ENCODE results near the gene AGTRAP.

The AGTRAP gene

DNA sequence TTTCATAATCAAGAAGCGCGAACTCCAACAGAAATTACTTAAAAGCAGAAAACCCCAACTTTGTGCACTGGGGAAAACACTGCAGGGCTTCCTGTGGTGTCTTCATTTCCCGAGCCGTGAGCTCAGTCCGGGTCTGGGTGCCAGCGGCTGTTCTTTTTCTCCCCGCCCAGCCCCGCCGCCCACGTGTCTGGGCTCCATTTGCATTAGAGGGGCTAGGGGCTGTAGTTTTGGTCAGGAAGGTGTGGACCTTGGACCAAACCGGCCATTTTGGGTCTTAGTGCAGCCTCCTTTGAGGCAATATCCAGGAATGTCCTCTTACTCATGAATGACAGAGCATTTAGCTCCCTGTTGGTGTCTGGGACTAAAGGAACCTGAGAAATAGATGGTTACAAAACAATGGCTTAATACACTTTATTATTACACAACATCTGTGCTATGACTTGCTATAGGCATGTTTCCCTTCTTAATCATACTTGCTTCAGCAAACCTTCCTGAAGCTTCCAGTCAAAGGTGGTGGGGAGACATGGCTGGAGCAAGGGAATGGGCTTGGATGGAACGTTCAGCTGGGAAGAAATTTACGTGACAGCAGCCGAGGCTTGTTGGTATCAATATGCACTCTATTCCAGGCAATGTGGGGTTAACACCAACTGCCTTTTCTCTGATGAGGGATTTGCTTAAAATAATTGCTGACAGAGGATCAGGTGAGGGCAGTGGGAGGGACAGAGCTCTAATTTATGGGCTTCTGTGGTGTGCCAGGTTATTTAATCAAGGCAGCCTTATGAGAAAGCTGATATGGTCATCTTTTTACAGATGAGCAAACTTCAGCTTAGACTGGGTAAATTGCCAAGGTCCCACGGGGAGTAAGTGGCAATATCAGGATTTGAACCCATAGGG, 1.1 kb downstream of the AGTRAP start:
- peak; percentile 97 for DNase-seq

- DNase-seq: no peak
These were observed 2.2 kb downstream of the AGTRAP start for GRCh38 chr1:11738096-11738495.

GRCh38 chr1:11738783-11739182, 2.8 kb downstream of the AGTRAP start:
- peak; percentile 66 to 74 for DNase-seq

GRCh38 chr1:11740258-11741192, 4.6 kb downstream of the AGTRAP start:
- peak; percentile 69 to 77 for DNase-seq

GRCh38 chr1:11741482-11741881, 5.5 kb downstream of the AGTRAP start:
- DNase-seq: no peak

GRCh38 chr1:11741919-11742558, 6.1 kb downstream of the AGTRAP start:
- no peak for DNase-seq

DNA sequence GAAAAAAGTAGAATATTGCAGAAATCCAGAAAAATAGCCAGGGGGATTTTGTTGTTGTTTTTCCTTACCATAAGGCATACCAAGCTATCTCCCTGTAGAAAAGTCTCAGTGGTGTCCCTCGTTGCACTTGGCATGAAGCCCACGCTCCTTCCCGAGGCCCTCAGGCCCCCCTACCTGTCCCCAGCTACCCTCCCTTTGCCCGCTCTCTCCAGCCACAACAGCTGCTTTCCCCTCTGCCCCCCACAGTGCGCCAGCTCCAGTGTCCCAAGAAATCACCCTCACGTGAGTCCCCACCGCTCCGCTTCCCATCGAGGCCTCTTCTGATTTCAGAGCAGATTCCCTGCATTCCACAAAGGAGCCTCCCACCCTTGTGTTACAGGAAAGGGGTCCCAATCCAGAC, 8.4 kb downstream of the AGTRAP start:
- DNase-seq: no peak

DNA sequence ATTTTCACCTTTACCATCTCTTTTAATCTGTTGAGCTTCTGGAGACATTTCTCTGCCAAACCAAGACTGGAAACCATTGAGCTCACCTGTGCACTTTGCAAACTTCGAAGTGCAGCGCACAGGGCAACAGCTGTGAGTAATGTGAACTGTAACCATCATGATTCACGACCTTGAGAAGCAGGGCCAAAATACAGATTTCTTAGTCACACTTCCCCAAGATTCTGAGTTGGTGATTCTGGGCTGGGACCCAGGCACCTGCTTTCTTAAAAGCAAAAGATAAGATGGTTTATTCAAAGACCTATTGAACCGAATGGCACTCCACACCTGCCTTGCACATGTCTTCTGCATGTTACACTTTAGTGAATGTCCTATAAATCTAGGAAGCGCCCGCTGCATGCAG, 10.2 kb downstream of the AGTRAP start:
- DNase-seq: no peak

DNA sequence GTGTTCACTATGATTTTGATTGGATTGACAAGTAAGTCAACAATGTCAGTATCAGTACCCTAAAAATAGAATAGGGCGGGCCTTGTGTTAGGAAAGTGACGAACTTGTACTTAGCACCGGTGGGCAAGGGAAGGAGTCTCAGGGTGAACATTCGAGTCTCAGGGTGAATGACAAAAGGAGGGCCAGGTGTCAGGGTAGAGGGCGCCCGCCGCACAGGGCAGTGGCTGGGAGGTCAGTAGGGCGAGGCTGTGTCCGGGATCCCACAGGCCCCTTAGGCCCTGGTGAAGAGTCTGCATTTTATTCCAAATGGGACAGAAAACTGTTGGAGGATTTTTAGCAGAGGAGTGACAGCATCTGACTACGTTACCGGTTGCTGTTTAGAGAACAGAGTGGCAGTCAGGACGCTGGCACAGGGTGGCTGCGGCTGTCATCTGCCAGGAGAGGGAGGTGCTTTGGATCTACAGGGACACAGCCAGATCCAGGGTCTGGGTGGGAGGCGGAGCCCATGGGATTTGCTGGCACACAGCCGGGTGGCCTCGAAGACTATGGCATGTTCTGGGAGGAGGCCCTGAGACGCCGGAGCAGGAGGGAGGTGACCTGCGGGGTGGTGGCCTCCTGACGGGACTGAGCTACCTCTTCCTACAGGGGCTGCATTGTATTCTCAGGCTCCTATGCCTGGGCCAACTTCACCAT, 11.0 kb downstream of the AGTRAP start:
- no peak for DNase-seq

DNA sequence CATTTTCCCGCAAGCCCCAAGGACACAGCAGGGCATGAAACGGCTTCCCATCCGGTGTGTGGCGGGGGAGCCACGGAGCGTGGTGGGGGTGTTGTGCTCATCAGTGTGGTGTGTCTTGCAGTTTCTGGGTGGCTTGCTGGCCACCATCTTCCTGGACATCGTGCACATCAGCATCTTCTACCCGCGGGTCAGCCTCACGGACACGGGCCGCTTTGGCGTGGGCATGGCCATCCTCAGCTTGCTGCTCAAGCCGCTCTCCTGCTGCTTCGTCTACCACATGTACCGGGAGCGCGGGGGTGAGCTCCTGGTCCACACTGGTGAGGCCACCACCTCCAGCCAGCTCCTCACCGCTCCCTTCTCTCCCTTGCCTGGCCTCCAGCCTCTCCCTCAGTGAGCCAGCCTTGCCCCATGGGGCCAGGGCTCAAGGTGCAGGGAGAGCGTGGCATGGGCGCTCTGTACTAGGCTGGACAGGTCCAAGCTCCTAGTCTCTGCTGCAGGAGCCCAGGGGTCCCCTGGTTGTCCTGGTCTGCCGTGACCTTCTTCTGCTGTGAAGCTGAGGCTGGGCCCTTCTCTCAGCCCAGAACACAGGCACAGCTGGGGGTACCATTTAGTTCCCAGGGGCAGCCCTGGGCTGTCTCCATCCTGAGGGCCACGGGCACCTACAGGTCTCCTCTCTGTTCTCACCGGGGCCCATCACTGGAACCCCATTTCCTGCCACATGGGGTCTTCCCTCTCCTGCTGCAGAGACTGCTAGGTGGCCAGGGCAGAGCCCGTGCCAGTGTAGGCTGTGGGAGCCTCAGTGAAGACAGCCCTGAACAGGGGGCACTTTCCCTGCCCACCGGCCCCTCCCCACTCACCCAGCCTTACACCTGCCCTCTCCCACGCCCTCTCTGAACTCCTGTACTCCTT, 12.6 kb downstream of the AGTRAP start:
- no peak for DNase-seq

- DNase-seq: peak; percentile 61 to 62
These were observed 13.3 kb downstream of the AGTRAP start for GRCh38 chr1:11749203-11749689.

DNA sequence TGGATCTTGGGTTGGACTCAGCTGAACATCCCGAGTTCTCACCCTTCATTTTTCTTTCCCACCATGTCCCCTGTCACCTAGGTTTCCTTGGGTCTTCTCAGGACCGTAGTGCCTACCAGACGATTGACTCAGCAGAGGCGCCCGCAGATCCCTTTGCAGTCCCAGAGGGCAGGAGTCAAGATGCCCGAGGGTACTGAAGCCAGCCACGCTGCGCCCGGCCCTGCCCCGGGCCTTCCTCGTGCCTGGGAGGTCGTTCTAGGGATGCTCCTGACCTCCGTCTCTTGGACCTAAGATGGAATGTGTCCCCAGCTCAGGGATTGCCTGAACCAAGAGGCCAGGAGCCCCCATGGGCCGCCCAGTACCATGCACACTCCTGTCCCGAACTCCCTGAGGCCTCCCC, 14.1 kb downstream of the AGTRAP start:
- DNase-seq: no peak

DNA sequence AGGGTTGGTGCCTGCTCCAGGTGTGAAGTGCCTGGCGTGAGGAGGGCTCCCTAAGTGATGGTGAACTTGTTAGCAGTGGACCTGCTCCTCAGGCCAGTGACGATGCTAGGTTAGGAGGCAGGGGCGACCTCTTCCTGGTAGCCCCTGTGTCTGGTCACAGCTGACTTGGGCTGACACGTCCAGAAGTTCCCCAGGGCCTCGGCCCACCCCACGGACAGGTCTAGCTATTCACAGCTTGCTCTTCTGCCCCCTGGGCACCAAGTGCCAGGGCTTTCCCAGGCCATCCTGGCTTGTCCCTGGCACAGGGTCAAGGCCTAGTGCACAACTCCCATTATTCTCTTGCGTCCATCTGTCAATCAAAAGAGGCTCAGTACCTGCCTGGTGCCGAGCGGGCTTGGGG, 15.2 kb downstream of the AGTRAP start:
- DNase-seq: no peak

- DNase-seq: no peak
These were observed 16.6 kb downstream of the AGTRAP start for GRCh38 chr1:11752359-11753088.

DNA sequence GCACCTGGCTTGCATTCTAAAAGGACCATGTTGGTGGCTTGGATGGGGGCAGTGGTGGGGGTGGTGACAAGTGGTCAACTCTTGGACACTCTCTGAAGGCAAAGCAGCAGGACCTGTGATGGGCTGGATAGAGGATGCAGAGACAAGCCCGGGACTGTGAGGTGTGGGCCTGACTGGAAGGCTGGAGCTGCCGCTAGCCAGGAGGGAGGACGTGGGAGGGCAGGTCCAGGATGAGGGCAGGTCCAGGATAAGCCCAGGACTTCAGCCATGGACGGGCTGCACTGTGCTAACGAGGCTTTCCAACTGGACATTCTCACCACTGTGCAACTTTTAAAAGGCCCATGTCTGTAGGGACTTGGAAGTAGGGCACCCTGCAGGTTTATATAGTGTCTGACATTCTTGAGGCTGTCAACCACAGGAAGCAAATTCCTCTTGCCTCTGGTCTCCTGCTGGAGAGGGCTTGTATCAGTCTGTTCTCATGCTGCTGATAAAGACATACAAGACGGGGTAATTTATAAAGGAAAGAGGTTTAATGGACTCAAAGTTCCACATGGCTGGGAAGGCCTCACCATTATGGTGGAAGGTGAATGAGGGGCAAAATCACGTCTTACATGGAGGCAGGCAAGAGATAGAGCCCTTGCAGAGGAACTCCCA, 17.7 kb downstream of the AGTRAP start:
- DNase-seq: no peak

GRCh38 chr1:11757047-11757446, 21.1 kb downstream of the AGTRAP start:
- no peak for DNase-seq

DNA sequence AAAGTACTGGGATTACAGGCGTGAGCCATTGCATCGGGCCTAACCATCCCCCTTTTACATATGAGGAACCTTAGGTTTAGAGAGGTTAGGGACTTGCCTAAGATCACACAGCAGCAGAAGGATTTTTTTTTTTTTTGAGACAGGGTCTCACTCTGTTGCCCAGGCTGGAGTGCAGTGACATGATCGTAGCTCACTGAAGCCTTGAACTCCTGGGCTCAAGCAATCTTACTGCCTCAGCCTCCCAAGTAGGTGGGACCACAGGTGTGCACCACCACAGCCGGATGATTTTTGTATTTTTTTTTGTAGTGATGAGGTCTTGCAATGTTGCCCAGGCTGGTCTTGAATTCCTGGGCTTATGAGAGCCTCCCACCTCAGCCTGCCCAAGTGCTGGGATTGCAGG, 23.9 kb downstream of the AGTRAP start:
- no peak for DNase-seq

GRCh38 chr1:11761285-11761684, 25.3 kb downstream of the AGTRAP start:
- no peak for DNase-seq

DNA sequence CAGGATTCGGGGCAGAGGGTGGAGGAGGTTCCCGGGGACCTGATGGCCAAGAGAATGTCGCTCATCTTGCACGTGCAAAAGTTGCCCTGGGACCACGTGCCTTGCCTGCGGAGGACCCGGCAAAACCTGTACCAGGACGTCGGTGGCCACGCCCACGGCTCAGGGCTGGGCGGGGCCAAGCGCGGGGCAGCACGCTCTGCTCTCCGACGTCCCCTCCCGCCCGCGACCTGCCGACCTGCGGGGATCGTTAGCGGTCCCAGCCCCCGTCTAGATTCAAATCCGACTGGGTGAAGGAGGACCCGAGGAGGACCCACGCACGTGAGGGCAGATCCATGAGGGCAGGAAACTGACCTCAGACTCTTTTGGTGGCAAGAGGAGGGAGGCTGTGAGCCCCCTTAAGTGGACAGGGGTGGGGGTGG, 26.1 kb downstream of the AGTRAP start, which contains the start of gene C1orf167:
Gene C1orf167, plus strand, starts transcription at position 206 of the 419 bp plus-strand sequence. CDS start 2,208 bp downstream, outside the sequence.
- no peak for DNase-seq

- no peak for DNase-seq
These were observed 28.2 kb downstream of the AGTRAP start for GRCh38 chr1:11764115-11764514.

All from AML-193 (cell line).